GM18867 (cell line): ENCODE measurements around the gene S100A5.
"Not testable (repeated sequence)": the region's sequence is repeated elsewhere in the genome, so short reads cannot be mapped to it uniquely, and the experiment has no call there.

Experiments used
- ATAC-seq: cut with Tn5 transposase; IDR thresholded peaks from one replicate; pipeline ENCODE4 v1.9.1; 2021; ENCODE audit warnings: mild to moderate bottlenecking, moderate library complexity; ENCODE audit not compliant: unreplicated experiment

Gene S100A5

GRCh38 chr1:153540394-153541361 lies at the start of gene S100A5:
S100A5 (minus strand) TSS chr1:153540934; CDS start chr1:153540191, 743 bp downstream.
- no peak for ATAC-seq

GRCh38 chr1:153588482-153588881 lies 47.7 kb upstream of the S100A5 start:
- ATAC-seq = no peak

- not testable (repeated sequence) for ATAC-seq
Observed at GRCh38 chr1:153588033-153588432, 47.3 kb upstream of the S100A5 start.

GRCh38 chr1:153587314-153587713 lies 46.6 kb upstream of the S100A5 start:
- ATAC-seq = no peak

- ATAC-seq = no peak
Observed at GRCh38 chr1:153586347-153586746, 45.6 kb upstream of the S100A5 start.

GRCh38 chr1:153585006-153585405 lies 44.3 kb upstream of the S100A5 start:
- ATAC-seq = no peak

GRCh38 chr1:153583976-153584375 lies 43.2 kb upstream of the S100A5 start:
- ATAC-seq = no peak

- not testable (repeated sequence) for ATAC-seq
Observed at GRCh38 chr1:153583514-153583913, 42.8 kb upstream of the S100A5 start.

- ATAC-seq = not testable (repeated sequence)
Observed at GRCh38 chr1:153582836-153583235, 42.1 kb upstream of the S100A5 start.

- no peak for ATAC-seq
Observed at GRCh38 chr1:153578936-153579335, 38.2 kb upstream of the S100A5 start.

- ATAC-seq = no peak
Observed at GRCh38 chr1:153578490-153578889, 37.8 kb upstream of the S100A5 start.

- ATAC-seq = no peak
Observed at GRCh38 chr1:153577624-153578051, 36.9 kb upstream of the S100A5 start.

GRCh38 chr1:153577138-153577537 lies 36.4 kb upstream of the S100A5 start:
- no peak for ATAC-seq

GRCh38 chr1:153575497-153575896 lies 34.8 kb upstream of the S100A5 start:
- not testable (repeated sequence) for ATAC-seq

- ATAC-seq = not testable (repeated sequence)
Observed at GRCh38 chr1:153575081-153575491, 34.4 kb upstream of the S100A5 start.

- no peak for ATAC-seq
Observed at GRCh38 chr1:153573351-153573750, 32.6 kb upstream of the S100A5 start.

- peak; percentile 79 for ATAC-seq
Observed at GRCh38 chr1:153572569-153573015, 31.9 kb upstream of the S100A5 start.

- no peak for ATAC-seq
Observed at GRCh38 chr1:153571706-153572105, 31.0 kb upstream of the S100A5 start.

GRCh38 chr1:153570874-153571273 lies 30.1 kb upstream of the S100A5 start:
- no peak for ATAC-seq

GRCh38 chr1:153569465-153569864 lies 28.7 kb upstream of the S100A5 start:
- ATAC-seq = no peak

GRCh38 chr1:153568367-153569099 lies 27.8 kb upstream of the S100A5 start:
- ATAC-seq = peak; percentile 33
